HTERT RPE-1 (cell line): ENCODE data around the gene EDIL3.

Experiments used
- in situ Hi-C: fragments of 300-500 bp; cut with MboI; formaldehyde crosslinking; loops from 4 replicates; pipeline ENCODE4 v1.14.3; 2020; ENCODE audit warnings: low sequenced_read_pairs

Gene EDIL3

GRCh38 chr5:84265130-84265529, 119.5 kb downstream of the EDIL3 start:
- in situ Hi-C loops: no loop called here

- in situ Hi-C loops: no loop called here
Observed at GRCh38 chr5:84260939-84261338, 123.7 kb downstream of the EDIL3 start.

GRCh38 chr5:84260140-84260539, 124.5 kb downstream of the EDIL3 start:
- in situ Hi-C loops: no loop called here

- in situ Hi-C loops: no loop called here
Observed at GRCh38 chr5:84259283-84260045, 125.2 kb downstream of the EDIL3 start.

- in situ Hi-C loops: no loop called here
Observed at GRCh38 chr5:84257061-84257460, 127.6 kb downstream of the EDIL3 start.

GRCh38 chr5:84255315-84255714, 129.4 kb downstream of the EDIL3 start:
- in situ Hi-C loops: no loop called here

- in situ Hi-C loops: no loop called here
Observed at GRCh38 chr5:84253946-84254345, 130.7 kb downstream of the EDIL3 start.

- in situ Hi-C loops: no loop called here
Observed at GRCh38 chr5:84251503-84251902, 133.2 kb downstream of the EDIL3 start.

GRCh38 chr5:84249918-84250630, 134.6 kb downstream of the EDIL3 start:
- in situ Hi-C loops: no loop called here

GRCh38 chr5:84248013-84248412, 136.7 kb downstream of the EDIL3 start:
- in situ Hi-C loops: no loop called here

GRCh38 chr5:84242286-84242685, 142.4 kb downstream of the EDIL3 start:
- in situ Hi-C loops: no loop called here

GRCh38 chr5:84239494-84239893, 145.2 kb downstream of the EDIL3 start:
- in situ Hi-C loops: no loop called here

GRCh38 chr5:84237126-84237525, 147.6 kb downstream of the EDIL3 start:
- in situ Hi-C loops: no loop called here

- in situ Hi-C loops: no loop called here
Observed at GRCh38 chr5:84231433-84231832, 153.2 kb downstream of the EDIL3 start.

- in situ Hi-C loops: no loop called here
Observed at GRCh38 chr5:84229045-84229444, 155.6 kb downstream of the EDIL3 start.

GRCh38 chr5:84228266-84228665, 156.4 kb downstream of the EDIL3 start:
- in situ Hi-C loops: no loop called here

GRCh38 chr5:84227236-84227635, 157.4 kb downstream of the EDIL3 start:
- in situ Hi-C loops: no loop called here

- in situ Hi-C loops: no loop called here
Observed at GRCh38 chr5:84218546-84218945, 166.1 kb downstream of the EDIL3 start.

- in situ Hi-C loops: no loop called here
Observed at GRCh38 chr5:84215521-84215920, 169.2 kb downstream of the EDIL3 start.

GRCh38 chr5:84213861-84214260, 170.8 kb downstream of the EDIL3 start:
- in situ Hi-C loops: no loop called here

- in situ Hi-C loops: no loop called here
Observed at GRCh38 chr5:84213212-84213611, 171.5 kb downstream of the EDIL3 start.

- in situ Hi-C loops: no loop called here
Observed at GRCh38 chr5:84204772-84205171, 179.9 kb downstream of the EDIL3 start.
